H1 (cell line): ENCODE data around the gene ARMH3. TPM values are rescaled to one million over a fixed set of nuclear protein-coding genes. Genes with fewer than 3 reads are reported as not detected.

Source experiments
- CEBPB ChIP-seq: IDR thresholded peaks from 2 replicates; pipeline ENCODE4 v1.6.1; 2012; ENCODE audit warnings: low read depth, low read length
- HDAC2 ChIP-seq, 2 experiments: fragments of 300-600 bp in 1 of 2; sonication (generic) in 1 of 2; IDR thresholded peaks; 2 replicates each; pipeline ENCODE4 v1.6.1; 2011 to 2012; ENCODE audit warnings: low read depth in 2 of 2, low read length in 2 of 2, mild to moderate bottlenecking in 2 of 2, moderate library complexity in 2 of 2, borderline replicate concordance in 1 of 2, inconsistent platforms in 1 of 2
- SP2 ChIP-seq: IDR thresholded peaks from 2 replicates; pipeline ENCODE4 v1.6.1; 2012; ENCODE audit warnings: mild to moderate bottlenecking, low read length, inconsistent platforms
- TCF12 ChIP-seq: IDR thresholded peaks from 2 replicates; pipeline ENCODE4 v1.6.1; 2011; ENCODE audit warnings: low read depth, mild to moderate bottlenecking, low read length
- polyA plus RNA-seq, 7 experiments: library from polyadenylated mRNA; depleted of rRNA in 3 of 7; stranded (reverse) in 5 of 7; unstranded in 2 of 7; fragments of >200 nt in 5 of 7; fragments of 200-250 nt in 2 of 7; gene quantifications; 1 replicate in 5 of 7; 2 replicates in 1 of 7; 4 replicates in 1 of 7; pipeline versions ENCODE4 v1.2.1 to v1.2.3, GENCODE V29; 2011 to 2013; ENCODE audit warnings: missing spikeins in 2 of 7, mixed read lengths in 2 of 7
- total RNA-seq: library from RNA; stranded (reverse); fragmentation: NEBNext Ultra II Directional; extraction: Animal tissue kit (Norgen Biotek cat#: 25700); gene quantifications from 2 replicates; pipeline ENCODE4 v1.2.1, GENCODE V29; 2021

The ARMH3 gene
- total and polyA plus RNA-seq, 2 of the 8 experiments (the other 6 are each of a cell fraction or from before 2014, with no cell fraction given) = 11.6 to 18.3 TPM

GRCh38 chr10:102045292-102045691, 10.7 kb downstream of the ARMH3 start (continued):
- TF ChIP-seq HDAC2 (IDR thresholded peaks at IDR 0.05; ENCODE audit: borderline replicate concordance in 1 of 2, low read depth in 2 of 2, low read length in 2 of 2) (no peak), CEBPB (no peak), TCF12 (no peak), SP2 (no peak)
